ENCODE measurements around the gene ADAM15.
A peak's percentile ranks its signal among the peaks of the same experiment; 100 is the strongest.

DNA sequence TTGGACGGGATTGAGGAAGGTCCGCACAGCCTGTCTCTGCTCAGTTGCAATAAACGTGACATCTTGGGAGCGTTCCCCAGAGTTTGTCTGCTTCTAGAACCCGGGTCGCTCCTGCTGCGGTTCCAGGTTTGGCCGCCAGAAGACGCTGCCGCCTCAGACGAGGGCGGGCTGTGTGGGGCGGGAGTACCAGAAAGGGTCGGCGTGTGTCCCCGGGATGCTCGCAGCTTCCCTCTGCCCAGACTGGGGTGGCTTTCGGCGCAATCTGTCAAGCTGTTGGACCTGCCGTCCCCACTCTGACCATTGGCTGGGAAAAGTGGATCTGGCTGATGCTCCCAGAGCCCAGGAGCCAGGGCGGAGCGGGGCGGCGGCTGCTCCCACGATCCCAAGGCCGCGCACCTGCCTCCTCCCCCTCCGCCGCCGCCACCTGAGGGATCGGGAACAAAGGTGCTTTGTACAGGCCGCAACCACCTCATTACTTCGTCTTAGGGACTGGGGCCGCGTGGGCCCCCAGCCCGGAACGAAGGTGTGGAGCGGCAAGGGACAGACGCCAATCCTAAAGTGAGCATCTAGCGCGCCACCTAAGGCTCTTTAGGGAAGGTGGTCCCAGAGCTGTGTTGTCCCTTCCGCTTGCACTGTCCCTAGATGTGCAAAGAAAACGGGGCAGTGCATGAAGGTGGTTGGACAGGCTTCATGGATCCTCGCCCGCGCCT, 11.7 kb downstream of the ADAM15 start:
- TF ChIP-seq EZH2 (IDR thresholded peaks at IDR 0.05; ENCODE audit: borderline replicate concordance, insufficient read depth, low read depth, low read length, poor library complexity, severe bottlenecking): no peak
- TF ChIP-seq, protein P1, sequence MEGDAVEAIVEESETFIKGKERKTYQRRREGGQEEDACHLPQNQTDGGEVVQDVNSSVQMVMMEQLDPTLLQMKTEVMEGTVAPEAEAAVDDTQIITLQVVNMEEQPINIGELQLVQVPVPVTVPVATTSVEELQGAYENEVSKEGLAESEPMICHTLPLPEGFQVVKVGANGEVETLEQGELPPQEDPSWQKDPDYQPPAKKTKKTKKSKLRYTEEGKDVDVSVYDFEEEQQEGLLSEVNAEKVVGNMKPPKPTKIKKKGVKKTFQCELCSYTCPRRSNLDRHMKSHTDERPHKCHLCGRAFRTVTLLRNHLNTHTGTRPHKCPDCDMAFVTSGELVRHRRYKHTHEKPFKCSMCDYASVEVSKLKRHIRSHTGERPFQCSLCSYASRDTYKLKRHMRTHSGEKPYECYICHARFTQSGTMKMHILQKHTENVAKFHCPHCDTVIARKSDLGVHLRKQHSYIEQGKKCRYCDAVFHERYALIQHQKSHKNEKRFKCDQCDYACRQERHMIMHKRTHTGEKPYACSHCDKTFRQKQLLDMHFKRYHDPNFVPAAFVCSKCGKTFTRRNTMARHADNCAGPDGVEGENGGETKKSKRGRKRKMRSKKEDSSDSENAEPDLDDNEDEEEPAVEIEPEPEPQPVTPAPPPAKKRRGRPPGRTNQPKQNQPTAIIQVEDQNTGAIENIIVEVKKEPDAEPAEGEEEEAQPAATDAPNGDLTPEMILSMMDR (IDR thresholded peaks at IDR 0.05): peak; percentile 87
